NCI-H82 treated with DMSO at 0.1 percent for 48 hours (cell line): Measurements from ENCODE around the gene RAD51B.
"Not testable (repeated sequence)": the region's sequence is repeated elsewhere in the genome, so short reads cannot be mapped to it uniquely, and the experiment has no call there.

Experiments used
- DNase-seq: peaks from one replicate; lab custom pipeline; 2025; ENCODE audit not compliant: unreplicated experiment; lab: John Stamatoyannopoulos, UW

RAD51B gene

DNA sequence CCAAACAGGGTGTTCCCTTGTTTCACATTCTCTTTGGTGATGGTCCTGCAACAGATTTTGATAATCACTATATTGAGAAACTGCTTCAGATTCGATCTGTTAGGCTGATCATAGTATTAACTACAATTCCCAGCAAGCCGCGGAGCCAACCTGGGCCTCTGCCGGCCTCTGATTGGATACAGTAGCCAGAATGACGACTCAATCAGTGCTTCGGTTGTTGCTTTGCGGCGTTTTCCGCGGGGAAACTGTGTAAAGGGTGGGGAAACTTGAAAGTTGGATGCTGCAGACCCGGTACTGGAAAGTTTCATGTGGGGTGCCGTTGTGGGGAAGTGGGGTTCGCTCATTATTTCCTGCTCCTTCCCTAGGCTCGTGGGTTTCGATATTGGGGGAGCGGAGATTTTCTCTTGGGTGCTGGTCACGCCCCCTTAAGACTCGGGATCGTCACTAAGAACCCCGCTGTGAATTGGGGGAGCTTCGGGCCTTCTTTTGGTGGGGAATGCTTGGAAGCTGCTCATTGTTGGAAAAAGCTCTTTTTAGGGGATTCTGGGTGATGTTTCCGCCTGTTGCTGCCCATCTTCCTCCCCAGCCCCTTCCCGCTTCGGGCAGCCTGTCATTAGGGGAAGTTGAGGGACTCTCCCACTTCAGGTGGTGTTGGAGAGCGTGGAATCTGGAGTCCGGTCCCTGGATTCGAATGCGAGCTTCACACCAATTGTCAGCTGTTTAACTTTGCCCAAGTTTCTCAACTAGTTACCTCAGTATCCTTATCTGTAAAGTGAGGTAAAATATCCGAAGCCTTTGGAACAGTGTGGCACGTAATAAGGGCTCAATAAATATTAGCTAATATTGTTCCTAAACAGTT lies at the start of gene RAD51B:
TSS of gene RAD51B (plus strand) at position 217 of the 859 bp plus-strand sequence.
- DNase-seq: peak; percentile 25

- no peak for DNase-seq
These were observed 45.7 kb upstream of the RAD51B start for GRCh38 chr14:67773844-67774377.

GRCh38 chr14:67776653-67777322 lies 42.8 kb upstream of the RAD51B start:
- no peak for DNase-seq

DNA sequence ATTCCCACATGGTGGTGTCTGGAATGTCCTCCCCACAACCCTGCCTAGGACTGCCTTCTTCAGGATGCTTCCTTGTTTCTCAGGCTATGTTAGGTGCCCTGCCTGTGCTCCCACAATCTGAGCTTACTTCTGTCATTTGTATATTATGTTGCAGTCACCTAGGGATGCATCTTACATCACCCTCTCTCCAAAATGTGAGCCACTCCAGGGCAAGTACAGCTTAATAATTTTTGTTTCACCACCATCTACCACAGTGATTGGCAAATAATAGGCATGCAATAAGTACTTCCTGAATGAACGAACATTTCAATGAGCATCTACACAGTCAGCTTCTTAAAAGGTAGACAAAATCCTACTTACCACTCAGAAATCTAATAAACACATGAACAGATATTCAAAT lies 40.8 kb upstream of the RAD51B start:
- DNase-seq: no peak

DNA sequence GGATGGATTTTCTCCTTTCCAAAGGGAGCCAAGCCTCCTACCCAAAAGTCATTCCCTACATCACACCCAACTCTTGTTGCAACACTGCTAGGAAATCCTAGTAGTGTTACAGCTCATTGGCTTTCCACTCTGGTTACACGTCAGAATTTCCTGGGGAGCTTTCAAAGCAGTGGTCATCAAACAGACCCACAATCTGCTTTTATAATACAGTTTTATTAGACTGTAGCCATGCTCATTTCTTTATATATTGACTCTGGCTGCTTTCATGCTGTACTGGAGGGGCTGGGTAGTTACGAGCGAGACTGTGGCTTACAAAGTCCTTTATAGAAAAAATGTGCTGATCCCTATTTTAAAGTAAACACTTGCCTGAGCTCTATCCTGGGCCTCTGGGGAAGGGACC lies 37.5 kb upstream of the RAD51B start:
- no peak for DNase-seq

GRCh38 chr14:67784244-67784823 lies 35.2 kb upstream of the RAD51B start:
- no peak for DNase-seq

DNA sequence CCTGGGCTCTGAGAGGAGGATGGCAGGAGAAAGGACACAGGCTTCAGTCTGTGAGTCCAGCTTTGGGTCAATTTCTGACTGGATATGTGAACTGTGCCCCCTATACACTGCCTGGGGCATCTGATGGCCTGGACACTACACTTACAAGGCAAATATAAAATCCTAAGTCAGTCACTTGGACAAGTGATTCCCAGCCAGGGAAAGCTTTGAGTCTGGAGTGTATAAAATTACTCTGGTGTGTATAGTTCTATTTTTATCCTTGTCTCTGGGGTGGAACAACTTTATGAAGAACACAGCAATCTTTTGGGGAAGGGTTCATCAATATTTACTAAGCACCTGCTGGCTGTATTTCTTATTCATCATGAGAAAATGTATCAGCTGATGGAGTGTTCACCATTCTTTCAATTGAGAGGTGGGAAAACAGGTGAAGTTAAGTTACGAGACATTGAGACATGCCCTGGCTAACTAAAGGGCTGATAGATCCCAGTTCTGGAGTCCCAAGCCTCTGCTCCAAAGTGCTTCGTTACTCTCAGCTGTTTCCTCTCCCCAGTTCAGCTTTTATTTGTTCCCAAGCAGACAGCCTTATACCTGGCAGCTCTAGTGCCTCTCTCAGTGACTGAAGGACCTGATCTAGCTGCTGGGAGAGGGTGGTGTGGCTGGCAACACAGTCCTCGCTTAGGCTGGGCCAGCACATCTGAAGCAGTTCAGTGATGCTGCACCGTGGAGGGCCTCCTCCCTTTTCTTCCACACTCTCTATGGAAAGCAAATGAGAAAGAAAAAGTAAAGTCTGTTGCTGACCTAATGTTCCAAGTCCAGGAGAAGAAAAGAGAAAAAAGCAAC lies 34.1 kb upstream of the RAD51B start:
- no peak for DNase-seq

- DNase-seq: no peak
These were observed 31.9 kb upstream of the RAD51B start for GRCh38 chr14:67787673-67788072.

GRCh38 chr14:67798731-67799130 lies 20.8 kb upstream of the RAD51B start:
- DNase-seq: no peak

GRCh38 chr14:67800743-67801142 lies 18.8 kb upstream of the RAD51B start:
- no peak for DNase-seq

DNA sequence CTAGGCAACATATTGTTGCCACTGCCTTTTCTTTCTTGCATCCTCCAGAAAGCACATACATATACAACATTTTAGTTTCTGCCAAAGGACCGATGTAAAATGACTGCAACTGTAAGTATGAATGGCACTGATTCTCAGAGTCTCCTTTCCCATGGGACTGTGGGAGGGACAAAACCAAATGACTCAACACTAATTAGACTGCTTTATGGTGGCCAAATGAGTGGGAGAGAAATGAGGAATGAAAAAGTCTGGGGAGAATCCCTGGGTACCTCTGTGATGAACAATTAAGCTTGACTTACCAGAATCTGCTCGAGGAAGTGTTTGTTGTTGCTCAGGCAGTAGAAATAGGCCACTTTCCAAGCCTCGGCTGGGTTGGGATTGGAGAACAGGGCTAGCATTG lies 13.3 kb upstream of the RAD51B start:
- no peak for DNase-seq

DNA sequence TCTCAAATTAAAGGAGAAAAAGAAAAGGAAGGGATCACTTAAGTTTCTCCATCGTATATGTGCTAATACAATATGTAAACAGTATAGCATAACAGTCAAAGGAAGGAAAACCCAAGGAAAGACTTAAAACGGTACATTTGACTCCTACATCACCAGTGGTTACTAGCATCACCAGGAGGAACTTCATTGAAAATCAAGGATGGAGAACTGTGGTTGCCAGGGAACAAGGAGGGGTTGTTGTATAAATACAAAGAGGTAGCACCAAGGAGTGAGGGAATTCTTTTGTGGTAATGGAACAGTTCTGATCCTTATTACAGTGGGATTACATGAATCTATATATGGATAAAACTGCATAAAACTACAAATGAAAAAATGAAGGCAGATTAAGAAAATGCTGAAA lies 4.8 kb upstream of the RAD51B start:
- no peak for DNase-seq

- DNase-seq: no peak
These were observed 3.9 kb upstream of the RAD51B start for GRCh38 chr14:67815573-67816225.

DNA sequence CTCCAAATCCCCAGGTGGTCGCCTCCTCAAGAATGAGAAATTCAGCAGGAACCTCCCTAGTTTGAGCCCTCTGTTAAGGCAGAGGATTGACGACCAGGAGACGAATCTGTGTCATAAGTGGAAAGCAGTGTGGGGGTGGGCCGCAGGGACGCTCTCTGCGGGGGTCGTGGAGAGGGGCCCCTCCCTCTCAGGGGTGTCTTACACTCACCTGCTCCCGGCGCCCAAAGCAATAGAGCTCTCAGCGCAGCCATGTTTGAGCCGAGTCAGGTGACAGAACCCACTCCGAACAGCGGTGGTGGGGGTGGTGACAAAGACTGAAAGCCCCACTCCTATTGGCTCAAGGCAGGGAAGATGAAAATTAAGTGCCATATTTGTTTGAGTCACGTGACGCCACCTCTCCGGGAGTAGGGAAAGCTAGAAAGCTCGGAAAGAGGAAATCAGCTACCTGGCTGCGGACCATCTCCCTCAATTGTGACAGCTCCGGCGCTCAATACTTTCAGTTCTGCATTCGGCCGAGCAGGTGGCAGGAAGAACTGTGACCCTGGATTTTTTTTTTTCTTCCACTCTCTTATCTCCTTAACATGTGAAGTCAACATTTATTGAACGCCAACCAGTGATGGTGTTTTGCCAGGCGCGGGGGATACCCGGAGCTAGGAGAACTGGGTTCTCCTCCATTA lies 3.1 kb upstream of the RAD51B start, which contains the start of gene ZFYVE26:
TSS of gene ZFYVE26 (minus strand) at position 265 of the 677 bp plus-strand sequence. CDS start 627 bp downstream, outside the sequence.
- peak; percentile 89 for DNase-seq

GRCh38 chr14:67817750-67818438 lies 1.7 kb upstream of the RAD51B start:
- DNase-seq: no peak

- not testable (repeated sequence) for DNase-seq
These were observed 1.1 kb upstream of the RAD51B start for GRCh38 chr14:67818476-67818875.

DNA sequence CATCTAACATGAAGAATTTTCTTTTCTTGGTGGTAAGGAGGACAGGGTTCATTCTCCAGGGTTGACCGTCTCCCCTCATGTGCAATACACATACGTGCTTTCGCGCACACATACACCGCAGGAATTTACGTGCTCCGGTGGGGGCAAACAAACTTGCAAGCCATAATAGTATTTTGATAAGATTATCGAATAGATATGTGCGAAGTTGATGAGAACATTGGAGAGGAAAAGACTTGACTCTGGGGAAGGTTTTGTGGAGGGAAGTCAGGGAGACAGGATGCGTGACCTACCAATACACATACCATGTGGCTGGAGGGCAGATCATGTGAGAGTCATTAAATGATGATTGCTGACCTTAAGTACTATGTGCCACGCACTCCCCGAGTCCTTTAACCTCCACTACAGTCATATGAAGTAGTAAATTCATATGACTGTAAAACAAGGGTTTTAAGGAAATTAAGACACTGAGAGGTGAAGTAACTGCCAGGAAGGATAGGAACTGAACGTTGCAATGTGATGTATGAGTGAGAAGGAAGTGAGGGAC lies 921 bp downstream of the RAD51B start:
- DNase-seq: no peak

DNA sequence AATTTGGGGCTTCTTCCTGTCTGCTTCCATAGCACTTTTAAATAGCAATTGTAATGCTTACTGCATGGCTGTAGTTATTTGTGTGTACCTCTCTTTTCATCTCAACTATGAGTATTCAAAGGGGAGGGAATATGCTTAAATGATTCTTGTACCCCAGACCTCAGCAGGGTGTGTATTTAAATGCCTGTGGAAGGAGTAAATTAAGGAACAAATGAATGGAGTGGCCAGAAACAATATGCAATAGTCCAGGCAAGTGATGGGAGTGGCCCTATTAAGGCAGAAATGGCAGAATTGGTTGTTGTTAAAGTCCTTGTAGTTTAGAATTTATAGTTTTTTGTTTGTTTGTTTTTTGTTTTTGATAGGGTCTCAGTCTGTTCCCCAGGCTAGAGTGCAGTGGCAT lies 1.5 kb downstream of the RAD51B start:
- no peak for DNase-seq

DNA sequence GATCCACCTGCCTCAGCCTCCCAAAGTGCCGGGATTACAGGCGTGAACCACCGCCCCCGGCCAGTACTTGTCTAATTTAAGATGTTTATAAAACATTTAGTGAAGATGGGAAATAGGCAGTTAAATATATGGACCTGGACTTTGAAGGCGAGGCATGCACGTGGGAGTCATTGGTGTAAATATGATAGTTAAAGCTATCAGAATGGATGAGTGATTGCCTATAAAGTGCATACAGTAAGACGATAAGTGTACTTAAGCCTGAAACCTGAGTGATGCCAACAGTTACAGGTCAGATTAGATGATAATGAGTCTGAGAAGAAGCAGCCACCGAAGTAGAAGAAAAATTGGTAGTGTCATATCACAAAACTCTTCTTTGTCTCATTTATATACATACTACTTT lies 11.5 kb downstream of the RAD51B start:
- no peak for DNase-seq
